HCT116 (cell line): ENCODE results near the gene ETFDH. TPM values are rescaled to one million over a fixed set of nuclear protein-coding genes. Genes with fewer than 3 reads are reported as not detected.
A peak's percentile ranks its signal among the peaks of the same experiment; 100 is the strongest.

Experiments
- ATAC-seq: fragments of 200-7000 bp; cut with Tn5 transposase; 2 replicates; pipeline ENCODE4 v1.9.1; 2020; ENCODE audit warnings: mild to moderate bottlenecking, moderate library complexity
- BruUV-seq: library from RNA; stranded (reverse); fragments of 400-500 nt; replicated peaks from 2 replicates; lab custom pipeline; 2021; lab: Mats Ljungman, UMichigan
- CTCF ChIA-PET: fragments of 300-600 bp; sonication (Branson Sonifier 250); formaldehyde crosslinking; loops from one replicate; lab custom pipeline; 2021; ENCODE audit warnings: antibody characterized with exemption; lab: Charles Lee
- POLR2A ChIA-PET: fragments of 300-600, 350-600 bp; sonication (Branson Sonifier 250); formaldehyde crosslinking; loops from one replicate; lab custom pipeline; 2021; ENCODE audit warnings: antibody characterized with exemption; lab: Charles Lee
- RAD21 ChIA-PET, 2 experiments: fragments of 300-600 bp; sonication (Branson Sonifier 250); formaldehyde crosslinking; loops; one replicate each; lab custom pipeline; 2023; ENCODE audit warnings: low total read pairs in 2 of 2; ENCODE audit not compliant: uncharacterized antibody in 2 of 2, unreplicated experiment in 2 of 2, low non-redundant PET in 1 of 2; lab: Charles Lee
- DNase-seq: peaks from one replicate; pipeline ENCODE4 v3.0.0-alpha.2; 2010; ENCODE audit warnings: low read depth, low spot score
- H2AFZ ChIP-seq: fragments of 200-600 bp; shearing (Covaris generic), sonication (generic); 2 replicates; pipeline ENCODE4 v1.6.1; 2017; ENCODE audit warnings: low read depth, mixed run types, mixed read lengths, antibody characterized with exemption, low read length; ENCODE audit not compliant: poor library complexity, severe bottlenecking
- H3K27ac ChIP-seq: 2 replicates; pipeline ENCODE4 v1.5.1; 2012; ENCODE audit warnings: low read depth, low read length
- H3K27me3 ChIP-seq: fragments of 200-600 bp; sonication (generic); 2 replicates; pipeline ENCODE4 v1.6.1; 2016; ENCODE audit warnings: mixed run types, low read length, mixed read lengths; ENCODE audit not compliant: insufficient read depth
- H3K36me3 ChIP-seq, 2 experiments: fragments of 200-500 bp in 1 of 2; fragments of 200-600 bp in 1 of 2; sonication (Bioruptor generic) in 1 of 2; sonication (generic) in 1 of 2; 2 replicates each; pipeline versions ENCODE4 v1.5.1 to v1.6.1; 2014 to 2016; ENCODE audit warnings: low read length in 2 of 2, inconsistent platforms in 1 of 2, mixed read lengths in 1 of 2, mixed run types in 1 of 2; ENCODE audit not compliant: insufficient read depth in 2 of 2, control insufficient read depth in 1 of 2
- H3K4me1 ChIP-seq, 2 experiments: fragments of 200-600 bp in 1 of 2; sonication (generic) in 1 of 2; 2 replicates each; pipeline versions ENCODE4 v1.5.1 to v1.6.1; 2012 to 2017; ENCODE audit warnings: low read length in 2 of 2, inconsistent platforms in 1 of 2, mild to moderate bottlenecking in 1 of 2, mixed read lengths in 1 of 2, mixed run types in 1 of 2, moderate library complexity in 1 of 2; ENCODE audit not compliant: insufficient read depth in 2 of 2, control insufficient read depth in 1 of 2
- H3K4me2 ChIP-seq: fragments of 200-600 bp; sonication (generic); 2 replicates; pipeline ENCODE4 v1.6.1; 2017; ENCODE audit warnings: mixed run types, low read length, mixed read lengths
- H3K4me3 ChIP-seq, 2 experiments: fragments of 200-600 bp in 1 of 2; sonication (generic) in 1 of 2; replicated peaks in 1 of 2; 2 replicates each; pipeline ENCODE4 v1.5.1; 2011 to 2016; ENCODE audit warnings: low read length in 2 of 2, control low read depth in 1 of 2, low read depth in 1 of 2, mild to moderate bottlenecking in 1 of 2, mixed read lengths in 1 of 2, mixed run types in 1 of 2
- H3K79me2 ChIP-seq: fragments of 200-600 bp; sonication (generic); 2 replicates; pipeline ENCODE4 v1.6.1; 2017; ENCODE audit warnings: mild to moderate bottlenecking, mixed run types, low read length, moderate library complexity, mixed read lengths; ENCODE audit not compliant: insufficient read depth
- H3K9ac ChIP-seq: fragments of 200-600 bp; sonication (generic); 2 replicates; pipeline ENCODE4 v1.6.1; 2016; ENCODE audit warnings: low read length, mixed read lengths
- H3K9me2 ChIP-seq: fragments of 200-600 bp; sonication (generic), shearing (Covaris generic); 2 replicates; pipeline ENCODE4 v1.6.1; 2017; ENCODE audit warnings: mixed run types, mild to moderate bottlenecking, moderate library complexity; ENCODE audit not compliant: insufficient read depth
- H3K9me3 ChIP-seq, 2 experiments: fragments of 200-500 bp in 1 of 2; fragments of 200-600 bp in 1 of 2; sonication (Bioruptor generic) in 1 of 2; sonication (generic) in 1 of 2; 2 replicates each; pipeline ENCODE4 v1.6.1; 2014 to 2017; ENCODE audit warnings: low read length in 2 of 2, mixed read lengths in 2 of 2, inconsistent platforms in 1 of 2, low read depth in 1 of 2, mild to moderate bottlenecking in 1 of 2, mixed run types in 1 of 2, moderate library complexity in 1 of 2; ENCODE audit not compliant: control insufficient read depth in 1 of 2, insufficient read depth in 1 of 2
- H4K20me1 ChIP-seq: fragments of 200-600 bp; sonication (generic), shearing (Covaris generic); 2 replicates; pipeline ENCODE4 v1.6.1; 2017; ENCODE audit warnings: mixed run types, mild to moderate bottlenecking, moderate library complexity; ENCODE audit not compliant: insufficient read depth
- CBX3 ChIP-seq: IDR thresholded peaks from 2 replicates; pipeline ENCODE4 v1.6.1; 2012; ENCODE audit warnings: low read depth
- EGR1 ChIP-seq: IDR thresholded peaks from 2 replicates; pipeline ENCODE4 v1.6.1; 2012; ENCODE audit warnings: low read depth
- ELF1 ChIP-seq: IDR thresholded peaks from 2 replicates; pipeline ENCODE4 v1.6.1; 2012; ENCODE audit warnings: low read depth, borderline replicate concordance
- EZH2phosphoT487 ChIP-seq: fragments of 200-600 bp; IDR thresholded peaks from 2 replicates; pipeline ENCODE4 v1.6.1; 2018; ENCODE audit warnings: antibody characterized with exemption, borderline replicate concordance
- FOSL1 ChIP-seq: IDR thresholded peaks from 2 replicates; pipeline ENCODE4 v1.6.1; 2012; ENCODE audit warnings: low read depth
- JUND ChIP-seq: IDR thresholded peaks from 2 replicates; pipeline ENCODE4 v1.6.1; 2012
- POLR2A ChIP-seq: IDR thresholded peaks from 2 replicates; pipeline ENCODE4 v1.7.0; 2011; ENCODE audit warnings: borderline replicate concordance; ENCODE audit not compliant: insufficient read depth, insufficient read length; ENCODE audit errors: extremely low read depth
- POLR2AphosphoS5 ChIP-seq: IDR thresholded peaks from 2 replicates; pipeline ENCODE4 v1.6.1; 2011; ENCODE audit warnings: mild to moderate bottlenecking, low read depth, low read length, moderate library complexity
- RAD21 ChIP-seq: IDR thresholded peaks from 2 replicates; pipeline ENCODE4 v1.6.1; 2012; ENCODE audit warnings: low read depth, mild to moderate bottlenecking
- SIN3A ChIP-seq: IDR thresholded peaks from 2 replicates; pipeline ENCODE4 v1.6.1; 2012; ENCODE audit warnings: low read depth
- SP1 ChIP-seq: IDR thresholded peaks from 2 replicates; pipeline ENCODE4 v1.6.1; 2012; ENCODE audit warnings: low read depth
- SRF ChIP-seq: IDR thresholded peaks from 2 replicates; pipeline ENCODE4 v1.6.1; 2012; ENCODE audit warnings: low read depth
- TCF7L2 ChIP-seq: IDR thresholded peaks from 2 replicates; pipeline ENCODE4 v1.7.0; 2011; ENCODE audit warnings: borderline replicate concordance, inconsistent platforms; ENCODE audit not compliant: insufficient read depth, insufficient read length; ENCODE audit errors: extremely low read depth
- YY1 ChIP-seq: IDR thresholded peaks from 2 replicates; pipeline ENCODE4 v1.6.1; 2011; ENCODE audit warnings: low read length, low read depth, moderate library complexity, mild to moderate bottlenecking; ENCODE audit not compliant: insufficient replicate concordance; ENCODE audit errors: extremely low read depth
- ZFX ChIP-seq: fragments of 450-650 bp; IDR thresholded peaks from 2 replicates; pipeline ENCODE4 v1.6.1; 2017
- intact Hi-C: fragments of 100-400 bp; cut with micrococcal nuclease; formaldehyde crosslinking; loops from 2 replicates; pipeline ENCODE4 v1.10.0; 2022
- total RNA-seq: library from RNA; stranded (reverse); gene quantifications from one replicate; pipeline ENCODE4 v1.2.1, GENCODE V29; 2021; ENCODE audit not compliant: unreplicated experiment
- TF ChIP-seq, protein P1 (sequence below): IDR thresholded peaks from 2 replicates; pipeline ENCODE4 v1.6.1; 2012
- TF ChIP-seq, protein P2 (sequence below): IDR thresholded peaks from 2 replicates; pipeline ENCODE4 v1.6.1; 2011; ENCODE audit warnings: mild to moderate bottlenecking, low read length, moderate library complexity; ENCODE audit not compliant: insufficient replicate concordance; ENCODE audit errors: extremely low read depth
- TF ChIP-seq, protein P3 (sequence below): IDR thresholded peaks from 2 replicates; pipeline ENCODE4 v1.6.1; 2012; ENCODE audit warnings: low read depth
- TF ChIP-seq, protein P4 (sequence below): IDR thresholded peaks from 2 replicates; pipeline ENCODE4 v1.6.1; 2012

The ETFDH gene
- total RNA-seq, 1 experiment from 2014 or later = 22.2 TPM

DNA sequence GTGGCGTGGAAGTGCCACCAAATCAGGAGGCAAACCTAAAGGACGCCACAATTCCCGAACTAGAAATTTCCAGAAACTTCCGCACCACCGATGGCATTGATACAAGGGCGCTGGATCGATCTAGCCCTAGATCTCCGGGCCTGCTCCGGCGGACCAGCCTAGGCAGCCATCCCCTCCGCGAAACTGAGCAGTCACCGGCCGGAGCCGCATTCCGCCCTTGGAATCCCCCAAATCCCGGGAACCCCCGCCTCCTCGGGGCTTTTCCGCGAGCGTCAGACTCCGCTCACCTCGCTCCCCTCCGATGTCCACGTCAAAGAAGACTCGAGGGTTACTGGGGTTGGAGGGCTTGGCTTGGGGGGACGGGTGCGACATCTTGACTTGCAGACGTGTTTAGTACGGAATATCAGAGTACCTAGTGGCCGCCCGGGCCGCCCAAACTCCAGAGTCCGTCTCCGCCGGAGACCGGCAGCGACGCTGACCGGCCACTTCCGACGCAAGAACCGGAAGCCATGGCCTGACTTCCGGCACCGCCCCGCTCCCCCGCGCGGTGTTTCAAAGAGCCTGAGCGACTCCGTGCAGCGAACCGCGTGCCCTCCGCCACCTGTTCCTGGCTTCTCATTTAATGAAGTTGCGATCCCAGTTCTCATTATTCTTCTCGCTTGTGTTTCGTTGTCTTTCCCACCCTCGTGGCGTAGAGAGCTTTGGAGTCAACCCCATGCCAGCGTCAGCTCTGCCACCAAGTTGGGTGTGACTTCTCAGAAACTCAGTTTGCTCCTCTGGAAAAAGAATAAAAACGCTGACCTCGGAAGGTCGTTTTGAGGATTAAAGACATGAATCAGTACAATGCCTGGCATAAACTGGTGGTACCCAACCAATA lies 51.1 kb downstream of the ETFDH start, which contains the start of gene PPID:
PPID (minus strand) TSS at position 480 of the 877 bp plus-strand sequence; CDS start at position 372, 108 bp downstream.
- CTCF ChIA-PET = interaction anchor here (1.1 kb wide), 1 partner anchor 732 kb away, joined by 5 read pairs; no protein-coding TSS in a partner anchor
- POLR2A ChIA-PET = no interaction called here
- H3K27ac ChIP-seq = peak within 1 kb of the TSS; percentile 72

More for the DNA sequence above, 51.1 kb downstream of the ETFDH start, which contains the start of gene PPID:
- TF ChIP-seq EGR1 (peak; percentile 55; the same call in 1 of the 2 replicates), FOSL1 (no peak), SIN3A (peak; percentile 96), SP1 (no peak; the same call in 1 of the 2 replicates), SRF (no peak), POLR2AphosphoS5 (peak; percentile 93), POLR2A (peak; percentile 45), YY1 (peak; percentile 62), ZFX (peak; percentile 18; the same call in 1 of the 2 replicates), RAD21 (no peak), CBX3 (peak; percentile 34; the same call in 1 of the 2 replicates), ELF1 (peak; percentile 77), TCF7L2 (peak; percentile 99), EZH2phosphoT487 (no peak), JUND (no peak; the same call in 1 of the 2 replicates)
- TF ChIP-seq, protein P1, sequence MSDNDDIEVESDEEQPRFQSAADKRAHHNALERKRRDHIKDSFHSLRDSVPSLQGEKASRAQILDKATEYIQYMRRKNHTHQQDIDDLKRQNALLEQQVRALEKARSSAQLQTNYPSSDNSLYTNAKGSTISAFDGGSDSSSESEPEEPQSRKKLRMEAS = peak; percentile 98
- TF ChIP-seq, protein P2, sequence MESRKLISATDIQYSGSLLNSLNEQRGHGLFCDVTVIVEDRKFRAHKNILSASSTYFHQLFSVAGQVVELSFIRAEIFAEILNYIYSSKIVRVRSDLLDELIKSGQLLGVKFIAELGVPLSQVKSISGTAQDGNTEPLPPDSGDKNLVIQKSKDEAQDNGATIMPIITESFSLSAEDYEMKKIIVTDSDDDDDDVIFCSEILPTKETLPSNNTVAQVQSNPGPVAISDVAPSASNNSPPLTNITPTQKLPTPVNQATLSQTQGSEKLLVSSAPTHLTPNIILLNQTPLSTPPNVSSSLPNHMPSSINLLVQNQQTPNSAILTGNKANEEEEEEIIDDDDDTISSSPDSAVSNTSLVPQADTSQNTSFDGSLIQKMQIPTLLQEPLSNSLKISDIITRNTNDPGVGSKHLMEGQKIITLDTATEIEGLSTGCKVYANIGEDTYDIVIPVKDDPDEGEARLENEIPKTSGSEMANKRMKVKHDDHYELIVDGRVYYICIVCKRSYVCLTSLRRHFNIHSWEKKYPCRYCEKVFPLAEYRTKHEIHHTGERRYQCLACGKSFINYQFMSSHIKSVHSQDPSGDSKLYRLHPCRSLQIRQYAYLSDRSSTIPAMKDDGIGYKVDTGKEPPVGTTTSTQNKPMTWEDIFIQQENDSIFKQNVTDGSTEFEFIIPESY = no peak
- TF ChIP-seq, protein P3, sequence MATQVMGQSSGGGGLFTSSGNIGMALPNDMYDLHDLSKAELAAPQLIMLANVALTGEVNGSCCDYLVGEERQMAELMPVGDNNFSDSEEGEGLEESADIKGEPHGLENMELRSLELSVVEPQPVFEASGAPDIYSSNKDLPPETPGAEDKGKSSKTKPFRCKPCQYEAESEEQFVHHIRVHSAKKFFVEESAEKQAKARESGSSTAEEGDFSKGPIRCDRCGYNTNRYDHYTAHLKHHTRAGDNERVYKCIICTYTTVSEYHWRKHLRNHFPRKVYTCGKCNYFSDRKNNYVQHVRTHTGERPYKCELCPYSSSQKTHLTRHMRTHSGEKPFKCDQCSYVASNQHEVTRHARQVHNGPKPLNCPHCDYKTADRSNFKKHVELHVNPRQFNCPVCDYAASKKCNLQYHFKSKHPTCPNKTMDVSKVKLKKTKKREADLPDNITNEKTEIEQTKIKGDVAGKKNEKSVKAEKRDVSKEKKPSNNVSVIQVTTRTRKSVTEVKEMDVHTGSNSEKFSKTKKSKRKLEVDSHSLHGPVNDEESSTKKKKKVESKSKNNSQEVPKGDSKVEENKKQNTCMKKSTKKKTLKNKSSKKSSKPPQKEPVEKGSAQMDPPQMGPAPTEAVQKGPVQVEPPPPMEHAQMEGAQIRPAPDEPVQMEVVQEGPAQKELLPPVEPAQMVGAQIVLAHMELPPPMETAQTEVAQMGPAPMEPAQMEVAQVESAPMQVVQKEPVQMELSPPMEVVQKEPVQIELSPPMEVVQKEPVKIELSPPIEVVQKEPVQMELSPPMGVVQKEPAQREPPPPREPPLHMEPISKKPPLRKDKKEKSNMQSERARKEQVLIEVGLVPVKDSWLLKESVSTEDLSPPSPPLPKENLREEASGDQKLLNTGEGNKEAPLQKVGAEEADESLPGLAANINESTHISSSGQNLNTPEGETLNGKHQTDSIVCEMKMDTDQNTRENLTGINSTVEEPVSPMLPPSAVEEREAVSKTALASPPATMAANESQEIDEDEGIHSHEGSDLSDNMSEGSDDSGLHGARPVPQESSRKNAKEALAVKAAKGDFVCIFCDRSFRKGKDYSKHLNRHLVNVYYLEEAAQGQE = no peak
- TF ChIP-seq, protein P4, sequence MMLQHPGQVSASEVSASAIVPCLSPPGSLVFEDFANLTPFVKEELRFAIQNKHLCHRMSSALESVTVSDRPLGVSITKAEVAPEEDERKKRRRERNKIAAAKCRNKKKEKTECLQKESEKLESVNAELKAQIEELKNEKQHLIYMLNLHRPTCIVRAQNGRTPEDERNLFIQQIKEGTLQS = no peak
- H3K9me2 ChIP-seq = no peaks in the 10 kb centered on the region
- peaks cover 17% of the 10 kb centered on the region in 2 experiments; a peak in 3 of 4 replicates for H3K36me3 ChIP-seq
- RAD21 ChIA-PET = no interaction called here
- H2AFZ ChIP-seq = peak within 1 kb of the TSS; percentile 83
- H3K9me3 ChIP-seq = no peaks in the 10 kb centered on the region
- H3K9ac ChIP-seq = peak within 1 kb of the TSS; percentile 84
- no peaks in the 10 kb centered on the region for H3K27me3 ChIP-seq
- no peaks in the 10 kb centered on the region for H4K20me1 ChIP-seq
- H3K4me1 ChIP-seq = peaks cover 2 to 21% of the 10 kb centered on the region in 2 experiments; a peak in 2 of 4 replicates
- H3K4me3 ChIP-seq = peak within 1 kb of the TSS; percentile 80 to 88
- no TSS peak for BruUV-seq
- ATAC-seq = peak; percentile 89
- H3K4me2 ChIP-seq = peak within 1 kb of the TSS; percentile 98
- intact Hi-C loops = loop anchor here (5.0 kb wide), 1 partner anchor 51 kb away; the partner anchor contains the start of genes C4orf46 and ETFDH
- peaks cover 45% of the 10 kb centered on the region for H3K79me2 ChIP-seq
- peak; percentile 78 for DNase-seq
